HFFc6 (cell line): ENCODE results near the gene AAR2. TPM values are rescaled to one million over a fixed set of nuclear protein-coding genes. Genes with fewer than 3 reads are reported as not detected.

Experiments used
- DNase-seq: peaks from one replicate; pipeline ENCODE4 v3.0.0-alpha.2; 2018
- H3K27ac Mint-ChIP-seq: 2 replicates; pipeline ENCODE4 v1.8.0; 2020; ENCODE audit warnings: mild to moderate bottlenecking, mixed read lengths
- H3K27me3 Mint-ChIP-seq: 2 replicates; pipeline ENCODE4 v1.8.0; 2021; ENCODE audit warnings: mild to moderate bottlenecking, moderate library complexity, mixed read lengths; ENCODE audit not compliant: insufficient read depth
- H3K36me3 Mint-ChIP-seq: 2 replicates; pipeline ENCODE4 v1.8.0; 2021; ENCODE audit warnings: low read depth, mixed read lengths
- H3K4me1 Mint-ChIP-seq: 2 replicates; pipeline ENCODE4 v1.8.0; 2020; ENCODE audit warnings: low read depth, mixed read lengths
- H3K4me3 Mint-ChIP-seq: 2 replicates; pipeline ENCODE4 v1.8.0; 2020; ENCODE audit warnings: mild to moderate bottlenecking, moderate library complexity, mixed read lengths
- H3K9me3 Mint-ChIP-seq: 2 replicates; pipeline ENCODE4 v1.8.0; 2020; ENCODE audit warnings: mild to moderate bottlenecking, mixed read lengths
- total RNA-seq, 6 experiments: library from RNA; stranded (reverse); fragmentation: NEBNext Ultra II Directional; extraction: Animal tissue kit (Norgen Biotek cat#: 25700); gene quantifications; 2 replicates in 1 of 6; 3 replicates in 5 of 6; pipeline ENCODE4 v1.2.3, GENCODE V29; 2021
- TF ChIP-seq, protein P1 (sequence below): fragments of 200-600 bp; sonication (generic); IDR thresholded peaks from 2 replicates; pipeline ENCODE4 v1.5.0; 2021; ENCODE audit warnings: antibody characterized with exemption, mild to moderate bottlenecking

AAR2 gene
- total RNA-seq, 6 experiments from 2014 or later: 20.4 to 25.9 (median 23.7) TPM

DNA sequence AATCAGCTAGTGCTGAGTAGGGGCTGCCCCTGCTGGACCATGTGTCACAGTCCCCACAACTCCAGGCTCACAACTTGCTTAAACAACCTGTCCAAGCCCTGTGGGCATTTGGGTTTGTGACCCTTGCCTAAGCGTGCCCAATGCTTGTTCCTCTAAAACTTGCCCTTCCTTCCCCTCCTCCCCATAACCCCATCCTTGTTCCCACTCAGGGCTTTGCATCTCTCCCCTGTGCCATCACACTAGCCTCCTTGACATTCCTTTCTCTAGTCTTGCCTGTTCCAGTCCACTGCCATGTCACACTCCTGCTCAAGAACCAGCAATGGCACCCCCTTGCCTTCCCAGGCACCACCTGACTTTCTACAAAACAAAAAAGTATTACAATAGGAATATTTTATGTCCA, 67.6 kb downstream of the AAR2 start:
- H3K27ac Mint-ChIP-seq: no peak overlapping the region
- H3K27me3 Mint-ChIP-seq: peaks cover 45% of the 10 kb centered on the region
- DNase-seq: no peak
- no peaks in the 10 kb centered on the region for H3K36me3 Mint-ChIP-seq
- no peaks in the 10 kb centered on the region for H3K4me1 Mint-ChIP-seq
- no peak overlapping the region for H3K4me3 Mint-ChIP-seq
- no peaks in the 10 kb centered on the region for H3K9me3 Mint-ChIP-seq
- TF ChIP-seq, protein P1, sequence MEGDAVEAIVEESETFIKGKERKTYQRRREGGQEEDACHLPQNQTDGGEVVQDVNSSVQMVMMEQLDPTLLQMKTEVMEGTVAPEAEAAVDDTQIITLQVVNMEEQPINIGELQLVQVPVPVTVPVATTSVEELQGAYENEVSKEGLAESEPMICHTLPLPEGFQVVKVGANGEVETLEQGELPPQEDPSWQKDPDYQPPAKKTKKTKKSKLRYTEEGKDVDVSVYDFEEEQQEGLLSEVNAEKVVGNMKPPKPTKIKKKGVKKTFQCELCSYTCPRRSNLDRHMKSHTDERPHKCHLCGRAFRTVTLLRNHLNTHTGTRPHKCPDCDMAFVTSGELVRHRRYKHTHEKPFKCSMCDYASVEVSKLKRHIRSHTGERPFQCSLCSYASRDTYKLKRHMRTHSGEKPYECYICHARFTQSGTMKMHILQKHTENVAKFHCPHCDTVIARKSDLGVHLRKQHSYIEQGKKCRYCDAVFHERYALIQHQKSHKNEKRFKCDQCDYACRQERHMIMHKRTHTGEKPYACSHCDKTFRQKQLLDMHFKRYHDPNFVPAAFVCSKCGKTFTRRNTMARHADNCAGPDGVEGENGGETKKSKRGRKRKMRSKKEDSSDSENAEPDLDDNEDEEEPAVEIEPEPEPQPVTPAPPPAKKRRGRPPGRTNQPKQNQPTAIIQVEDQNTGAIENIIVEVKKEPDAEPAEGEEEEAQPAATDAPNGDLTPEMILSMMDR: no peak

DNA sequence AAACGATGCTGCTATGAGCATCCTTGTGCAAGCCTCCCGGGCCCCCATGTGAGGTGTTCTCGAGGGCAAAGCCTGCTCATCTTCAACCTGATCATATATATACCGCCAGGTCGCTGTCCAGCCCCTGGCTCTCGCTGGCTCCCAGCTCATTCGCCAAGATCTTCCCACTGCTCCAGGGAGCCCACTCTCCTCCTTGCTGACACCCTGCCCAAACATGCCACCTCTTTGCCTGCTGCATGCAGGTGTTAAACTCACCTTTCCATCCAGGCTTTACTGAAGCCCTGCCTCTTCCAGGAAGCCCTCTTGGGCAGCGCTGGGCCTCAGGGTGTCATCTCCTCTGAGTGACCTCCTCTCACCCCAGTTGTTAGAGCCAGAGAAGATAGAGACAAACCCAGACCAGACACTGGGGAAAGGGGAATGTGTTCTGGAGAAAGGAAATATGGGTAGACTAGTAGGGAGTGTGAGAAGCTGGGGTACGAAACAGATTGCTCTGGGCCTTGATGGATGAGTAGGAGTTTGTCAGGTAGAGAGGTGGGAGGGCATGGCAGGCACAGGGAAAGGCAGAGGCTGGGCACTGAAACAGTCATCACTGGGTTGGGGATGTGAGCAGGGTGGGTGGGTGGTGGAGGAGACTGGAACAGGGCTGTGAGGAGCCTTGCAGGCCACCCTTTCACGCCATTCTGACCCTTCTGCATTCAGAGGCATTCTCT, 68.7 kb downstream of the AAR2 start:
- H3K27ac Mint-ChIP-seq: no peak overlapping the region
- DNase-seq: no peak
- H3K4me3 Mint-ChIP-seq: no peak overlapping the region

DNA sequence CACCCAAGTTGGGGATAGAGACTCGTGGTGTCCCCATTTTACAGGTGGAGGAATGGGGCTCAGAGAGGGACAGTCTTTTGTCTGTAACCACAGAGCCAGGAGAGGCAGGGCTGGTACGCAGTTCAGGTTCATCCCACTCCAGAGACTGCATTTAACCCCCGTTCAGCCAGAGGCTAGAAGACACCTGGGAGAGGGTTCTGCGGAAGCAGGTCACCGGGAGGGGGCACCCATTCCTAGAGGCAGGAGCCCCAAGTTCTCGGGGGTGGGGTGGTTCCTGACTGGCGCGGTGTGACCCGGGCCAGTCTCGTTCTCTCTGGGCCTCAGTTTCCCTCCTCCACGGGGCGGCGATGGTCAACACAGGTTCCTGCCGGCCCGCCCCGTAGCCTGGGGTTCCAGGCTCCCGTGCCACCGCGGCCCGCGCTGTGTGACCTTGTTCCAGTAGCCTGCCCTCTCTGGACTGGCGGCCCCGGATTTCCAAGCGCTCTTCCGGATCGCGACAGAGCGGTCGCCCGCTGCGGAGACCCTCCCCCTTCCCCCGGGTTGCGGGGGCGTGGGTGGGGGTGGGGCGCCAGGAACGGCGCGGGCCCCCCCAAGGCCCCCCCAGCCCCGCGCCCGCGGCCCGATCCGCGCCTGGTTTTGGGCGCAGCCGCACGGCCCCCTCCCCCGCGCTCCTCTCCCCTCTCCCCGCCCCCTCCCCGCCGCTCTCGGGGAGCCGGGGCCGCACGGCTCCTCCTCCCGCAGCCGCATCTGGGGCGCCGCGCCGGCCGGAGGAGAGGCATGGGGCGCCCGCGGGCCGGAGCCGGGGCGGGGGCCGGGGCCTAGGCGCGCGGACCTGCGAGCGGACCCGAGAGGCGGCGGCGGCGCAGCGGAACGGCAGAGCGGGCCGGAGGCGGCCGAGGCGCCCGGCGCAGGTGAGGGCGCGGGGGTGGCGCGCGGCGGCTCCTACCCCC, 69.6 kb downstream of the AAR2 start, which contains the start of gene DLGAP4:
Gene DLGAP4, plus strand, starts transcription at position 738 of the 950 bp plus-strand sequence. CDS start 125,379 bp downstream, outside the sequence.
- Mint-ChIP-seq H3K4me3 (no peak within 1 kb of the TSS), H3K27me3 (peaks cover 46% of the 10 kb centered on the region), H3K9me3 (no peaks in the 10 kb centered on the region), H3K4me1 (no peaks in the 10 kb centered on the region), H3K27ac (no peak within 1 kb of the TSS), H3K36me3 (no peaks in the 10 kb centered on the region)
- DNase-seq: no peak
- TF ChIP-seq, protein P1: no peak

More for the DNA sequence above, 68.7 kb downstream of the AAR2 start:
- Mint-ChIP-seq H3K27me3 (peaks cover 50% of the 10 kb centered on the region), H3K4me1 (no peaks in the 10 kb centered on the region), H3K9me3 (no peaks in the 10 kb centered on the region), H3K36me3 (no peaks in the 10 kb centered on the region)
- TF ChIP-seq, protein P1: no peak

Other genes with a start within 250 kb of the AAR2 start
- gene EPB41L1, start 81.7 kb upstream of the AAR2 start, total RNA-seq: 10 to 100 TPM; 41.9 to 51.0 (median 43.4) TPM
- gene DLGAP4, start 69.9 kb downstream of the AAR2 start, total RNA-seq: 100 to 1,000 TPM; 118 to 150 (median 140) TPM